Endothelial cell of umbilical vein (primary cell): Measurements from ENCODE around the gene SLC18B1.

Experiments used
- EZH2 ChIP-seq: IDR thresholded peaks from 2 replicates; pipeline ENCODE4 v1.6.1; 2012; ENCODE audit warnings: borderline replicate concordance, low read depth, mild to moderate bottlenecking, moderate library complexity, low read length, inconsistent platforms; ENCODE audit not compliant: severe bottlenecking
- FOS ChIP-seq: IDR thresholded peaks from 2 replicates; pipeline ENCODE4 v1.6.1; 2011; ENCODE audit warnings: mild to moderate bottlenecking, low read length, moderate library complexity, borderline replicate concordance; ENCODE audit not compliant: insufficient read depth
- POLR2A ChIP-seq: IDR thresholded peaks from 2 replicates; pipeline ENCODE4 v1.6.1; 2012; ENCODE audit warnings: low read depth, mild to moderate bottlenecking, control low read depth, low read length
- POLR2AphosphoS5 ChIP-seq: IDR thresholded peaks from 2 replicates; pipeline ENCODE4 v1.6.1; 2012; ENCODE audit warnings: low read depth, mild to moderate bottlenecking, control low read depth, low read length, moderate library complexity; ENCODE audit not compliant: insufficient read depth
- TF ChIP-seq, protein P1 (sequence below), 2 donors: IDR thresholded peaks; 1 replicate in 1 of 2; 2 replicates in 1 of 2; pipeline ENCODE4 v1.5.1; 2011; ENCODE audit warnings: low read length in 2 of 2, mild to moderate bottlenecking in 2 of 2, moderate library complexity in 2 of 2, control low read depth in 1 of 2, inconsistent platforms in 1 of 2, low read depth in 1 of 2; ENCODE audit not compliant: insufficient read depth in 1 of 2; ENCODE audit errors: extremely low read depth in 1 of 2
- TF ChIP-seq, protein P2 (sequence below): IDR thresholded peaks from 2 replicates; pipeline ENCODE4 v1.6.1; 2011; ENCODE audit not compliant: insufficient read depth, insufficient read length

DNA sequence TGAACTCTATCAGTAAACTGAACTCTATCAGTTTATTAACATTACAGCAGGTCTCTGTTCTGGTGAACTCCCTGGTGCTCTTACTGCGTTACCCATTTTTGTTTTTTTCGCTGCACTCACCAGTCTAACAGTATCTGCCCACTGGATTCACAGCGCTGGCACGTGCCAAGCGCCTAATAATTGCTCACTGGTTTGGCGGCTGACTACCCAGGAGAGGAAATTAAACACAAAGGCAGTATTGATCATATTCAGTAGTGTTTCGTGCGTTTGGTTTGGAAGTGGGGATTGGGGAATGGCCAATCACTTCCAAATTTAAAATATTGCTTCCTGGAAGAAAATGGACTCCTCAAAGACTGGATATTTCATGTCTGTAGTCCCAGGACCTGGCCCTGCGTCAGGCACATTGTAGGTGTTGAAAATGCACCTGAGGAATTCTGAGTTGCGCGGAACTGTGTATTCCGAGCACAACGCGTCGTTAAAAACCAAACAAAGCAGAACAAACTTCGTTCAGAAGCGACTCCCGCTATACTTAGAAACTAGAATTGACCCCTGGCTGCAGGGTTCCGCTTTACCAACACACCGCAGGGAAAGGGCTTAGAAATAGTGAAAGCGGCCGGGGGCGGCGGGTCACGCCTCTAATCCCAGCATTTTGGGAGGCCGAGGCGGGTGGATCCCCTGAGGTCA, 14.9 kb upstream of the SLC18B1 start:
- TF ChIP-seq POLR2AphosphoS5 (no peak), EZH2 (no peak), POLR2A (peak; percentile 38), FOS (no peak)
- TF ChIP-seq, protein P1, sequence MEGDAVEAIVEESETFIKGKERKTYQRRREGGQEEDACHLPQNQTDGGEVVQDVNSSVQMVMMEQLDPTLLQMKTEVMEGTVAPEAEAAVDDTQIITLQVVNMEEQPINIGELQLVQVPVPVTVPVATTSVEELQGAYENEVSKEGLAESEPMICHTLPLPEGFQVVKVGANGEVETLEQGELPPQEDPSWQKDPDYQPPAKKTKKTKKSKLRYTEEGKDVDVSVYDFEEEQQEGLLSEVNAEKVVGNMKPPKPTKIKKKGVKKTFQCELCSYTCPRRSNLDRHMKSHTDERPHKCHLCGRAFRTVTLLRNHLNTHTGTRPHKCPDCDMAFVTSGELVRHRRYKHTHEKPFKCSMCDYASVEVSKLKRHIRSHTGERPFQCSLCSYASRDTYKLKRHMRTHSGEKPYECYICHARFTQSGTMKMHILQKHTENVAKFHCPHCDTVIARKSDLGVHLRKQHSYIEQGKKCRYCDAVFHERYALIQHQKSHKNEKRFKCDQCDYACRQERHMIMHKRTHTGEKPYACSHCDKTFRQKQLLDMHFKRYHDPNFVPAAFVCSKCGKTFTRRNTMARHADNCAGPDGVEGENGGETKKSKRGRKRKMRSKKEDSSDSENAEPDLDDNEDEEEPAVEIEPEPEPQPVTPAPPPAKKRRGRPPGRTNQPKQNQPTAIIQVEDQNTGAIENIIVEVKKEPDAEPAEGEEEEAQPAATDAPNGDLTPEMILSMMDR (IDR thresholded peaks at IDR 0.05; ENCODE audit: extremely low read depth in 1 of 2, insufficient read depth in 1 of 2, low read depth in 1 of 2, low read length in 2 of 2) = no peak
- TF ChIP-seq, protein P2, sequence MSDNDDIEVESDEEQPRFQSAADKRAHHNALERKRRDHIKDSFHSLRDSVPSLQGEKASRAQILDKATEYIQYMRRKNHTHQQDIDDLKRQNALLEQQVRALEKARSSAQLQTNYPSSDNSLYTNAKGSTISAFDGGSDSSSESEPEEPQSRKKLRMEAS = no peak
